Limb (tissue), 2 donors: ENCODE measurements around the gene FAM13C.
A peak's percentile ranks its signal among the peaks of the same experiment; 100 is the strongest.
"Not testable (repeated sequence)": the region's sequence is repeated elsewhere in the genome, so short reads cannot be mapped to it uniquely, and the experiment has no call there.

Experiments used
- DNase-seq, 2 donors: peaks; one replicate each; pipeline ENCODE4 v3.0.0-alpha.2; 2016; ENCODE audit errors: extremely low spot score in 2 of 2

Gene FAM13C

DNA sequence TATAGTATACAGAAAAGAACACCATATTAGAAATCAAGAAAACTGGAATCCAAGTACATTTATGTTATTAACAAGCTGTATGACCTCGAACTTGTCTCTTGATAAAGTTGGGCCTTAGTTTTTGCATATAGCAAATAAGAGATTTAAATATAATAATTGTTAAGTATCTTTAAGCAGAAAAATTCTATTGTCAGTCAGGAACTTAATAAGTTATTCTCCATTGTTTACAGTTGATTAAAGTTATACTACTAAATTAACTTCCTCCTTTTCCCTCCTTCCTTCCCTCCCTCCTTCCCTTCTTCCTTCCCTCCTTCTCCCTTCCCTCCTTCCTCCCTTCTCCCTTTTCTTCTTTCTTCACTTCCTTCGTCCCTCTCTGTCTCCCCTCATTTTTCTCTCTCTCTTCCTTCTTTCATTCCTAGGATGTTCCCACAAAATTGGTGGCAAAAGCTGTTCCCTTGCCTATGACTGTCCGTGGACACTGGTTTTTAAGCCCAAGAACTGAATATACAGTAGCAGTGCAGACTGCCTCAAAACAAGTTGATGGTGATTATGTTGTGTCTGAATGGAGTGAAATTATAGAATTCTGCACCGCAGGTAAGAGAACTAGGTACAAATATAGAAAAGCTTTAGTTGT lies 126.2 kb downstream of the FAM13C start:
- no peak for DNase-seq

DNA sequence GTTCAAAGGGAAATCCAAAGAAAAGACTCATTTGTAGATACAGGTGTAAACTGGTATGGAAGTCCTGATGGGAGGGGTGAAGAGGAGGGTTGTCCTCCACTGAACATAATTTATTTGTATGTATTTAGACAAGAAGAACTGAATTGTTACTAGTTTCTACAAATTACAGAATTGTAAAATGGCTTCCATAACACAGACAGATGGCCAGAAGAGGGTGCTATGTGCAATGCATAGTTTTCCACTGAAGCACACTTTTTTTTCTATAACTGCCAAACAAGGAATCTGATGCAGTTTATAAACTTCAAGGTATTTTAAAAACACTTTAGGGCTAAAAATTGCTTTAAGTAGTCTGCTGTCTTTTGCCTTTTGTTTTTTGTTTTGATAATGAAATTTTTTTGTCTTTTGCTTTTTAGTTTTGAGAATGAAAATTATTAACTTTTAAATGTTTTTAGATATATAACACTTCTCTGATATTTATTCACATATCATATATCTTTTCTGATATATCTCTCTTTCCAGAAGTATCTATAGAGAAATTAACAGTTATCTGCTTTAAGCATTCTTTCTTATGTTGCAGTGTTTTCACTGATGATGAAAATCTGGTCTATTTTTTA lies 127.4 kb downstream of the FAM13C start:
- DNase-seq: peak in 1 of 2 donors; percentile 42

GRCh38 chr10:59234194-59234593 lies 128.2 kb downstream of the FAM13C start:
- DNase-seq: no peak

DNA sequence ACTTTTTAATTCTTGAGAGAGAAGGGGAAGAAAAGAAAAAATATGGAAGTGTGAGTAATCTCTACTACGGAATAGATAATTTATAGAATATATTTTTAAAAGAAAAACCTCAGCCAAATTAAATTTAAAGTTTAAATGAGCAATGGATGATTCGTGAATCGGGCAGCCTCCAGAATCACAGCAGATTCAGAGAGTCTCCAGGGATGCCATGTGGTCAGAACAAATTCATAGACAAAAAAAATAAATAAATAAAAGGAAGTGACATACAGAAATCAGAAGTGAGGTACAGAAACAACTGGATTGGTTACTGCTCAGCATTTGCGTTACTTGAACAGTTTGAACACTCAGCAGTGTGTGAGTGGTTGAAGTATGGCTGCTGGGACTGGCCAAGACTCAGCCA lies 132.9 kb downstream of the FAM13C start:
- no peak for DNase-seq

DNA sequence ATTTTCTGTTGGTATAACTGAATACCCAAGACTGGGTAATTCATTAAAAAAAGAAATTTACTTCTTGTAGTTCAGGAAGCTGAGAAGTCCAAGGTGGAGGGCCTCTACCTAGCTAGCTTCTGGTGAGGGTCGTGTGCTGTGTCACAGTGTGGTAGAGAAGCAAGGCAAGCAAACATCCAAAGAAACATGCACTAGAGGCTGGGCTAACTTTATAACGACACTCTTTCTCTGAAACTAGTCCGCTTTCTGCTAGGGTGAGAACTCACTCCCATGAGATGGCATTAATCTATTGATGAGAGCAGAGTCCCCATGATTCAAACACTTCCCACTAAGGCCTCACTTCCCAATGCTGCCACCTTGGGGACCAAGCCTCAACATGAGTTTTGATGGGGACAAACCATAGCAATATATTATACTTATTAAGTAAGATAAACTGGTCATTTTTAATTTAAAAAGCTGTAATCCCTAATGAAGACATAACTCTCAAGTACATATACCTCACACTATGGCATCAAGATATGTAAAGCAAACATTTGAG lies 135.1 kb downstream of the FAM13C start:
- no peak for DNase-seq

DNA sequence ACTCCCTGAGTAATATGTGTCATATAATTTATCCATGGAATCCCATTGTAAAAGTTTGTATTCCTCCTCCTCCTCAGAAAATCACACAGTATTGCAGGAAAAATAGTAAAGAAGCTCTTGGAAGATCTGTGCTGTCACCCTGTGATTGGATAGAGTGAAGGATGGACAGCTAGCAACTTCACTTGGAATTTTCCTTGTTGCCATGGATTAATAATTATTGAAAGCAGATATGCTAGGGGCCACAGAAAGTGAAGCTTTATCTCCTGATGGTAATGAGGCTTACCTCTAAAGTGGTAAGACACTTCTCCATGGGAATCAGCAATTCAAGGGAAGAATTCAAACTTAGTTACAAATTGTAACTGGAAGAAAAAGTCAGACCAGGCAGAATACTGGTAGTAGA lies 137.1 kb downstream of the FAM13C start:
- no peak for DNase-seq

DNA sequence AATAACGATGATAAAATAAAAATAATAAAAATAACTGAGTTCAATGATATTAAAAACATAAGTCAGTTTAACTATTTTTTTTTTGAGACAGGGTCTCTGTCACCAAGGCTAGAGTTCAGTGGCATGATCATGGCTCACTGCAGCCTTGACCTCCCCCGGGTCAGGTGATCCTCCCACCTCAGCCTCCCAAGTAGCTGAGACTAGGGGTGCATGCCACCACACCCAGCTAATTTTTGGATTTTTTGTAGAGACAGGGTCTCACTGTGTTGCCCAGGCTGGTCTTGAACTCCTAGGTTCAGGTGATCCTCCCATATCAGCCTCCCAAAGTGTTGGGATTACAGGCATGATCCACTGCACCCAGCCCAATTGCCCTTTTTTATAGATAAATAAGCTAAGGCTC lies 138.8 kb downstream of the FAM13C start:
- not testable (repeated sequence) for DNase-seq

DNA sequence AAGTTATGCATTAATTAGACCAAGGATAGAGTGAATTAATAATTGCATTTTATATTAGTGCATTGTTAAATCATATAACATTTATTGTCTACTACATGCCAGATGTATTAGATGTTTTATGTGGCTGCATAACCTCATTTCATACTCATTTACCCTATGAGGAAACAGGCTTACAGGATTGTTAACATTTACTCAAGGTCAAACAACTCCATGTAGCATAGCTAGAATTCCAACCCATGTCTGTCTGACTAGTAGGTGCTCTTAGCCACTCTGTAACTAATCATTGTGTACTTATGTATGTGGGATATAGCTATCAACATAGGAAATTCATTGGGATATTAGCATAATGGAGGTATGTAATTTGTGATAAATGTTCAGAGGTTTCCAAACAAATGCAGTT lies 139.6 kb downstream of the FAM13C start:
- no peak for DNase-seq

DNA sequence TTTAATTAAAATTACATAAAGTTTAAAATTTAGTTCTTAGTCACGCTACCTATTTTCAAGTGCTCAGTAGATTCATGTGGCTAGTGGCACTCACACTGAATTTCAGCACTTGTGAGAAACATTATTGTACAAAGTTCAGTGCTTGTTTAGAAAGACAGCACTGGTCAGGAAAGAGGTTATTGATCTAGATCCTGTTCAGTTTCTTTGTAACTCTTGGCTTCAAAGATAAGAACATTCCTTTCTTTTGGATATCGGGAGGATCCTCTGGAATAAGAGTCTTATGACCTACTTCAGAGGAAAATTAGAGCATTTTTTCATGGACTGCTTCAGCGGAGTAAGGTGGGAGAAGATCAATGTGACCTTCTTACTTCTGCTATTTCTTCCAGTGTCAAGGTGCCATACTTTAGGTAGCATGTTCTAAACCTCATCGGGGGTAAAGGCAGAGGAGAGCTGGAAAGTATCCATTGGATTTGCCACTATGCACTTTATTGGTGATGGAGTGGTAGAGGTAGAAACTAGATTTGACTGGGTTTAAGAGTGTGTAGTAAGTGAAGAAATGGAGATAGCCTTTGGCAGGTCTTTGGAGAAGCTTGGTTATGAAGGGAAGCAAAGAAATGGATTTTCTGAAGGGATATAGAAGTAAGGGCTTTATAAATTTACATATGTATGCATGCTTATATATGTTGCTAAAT lies 146.0 kb downstream of the FAM13C start:
- DNase-seq: no peak

- no peak for DNase-seq
Observed at GRCh38 chr10:59214160-59214559, 148.2 kb downstream of the FAM13C start.

DNA sequence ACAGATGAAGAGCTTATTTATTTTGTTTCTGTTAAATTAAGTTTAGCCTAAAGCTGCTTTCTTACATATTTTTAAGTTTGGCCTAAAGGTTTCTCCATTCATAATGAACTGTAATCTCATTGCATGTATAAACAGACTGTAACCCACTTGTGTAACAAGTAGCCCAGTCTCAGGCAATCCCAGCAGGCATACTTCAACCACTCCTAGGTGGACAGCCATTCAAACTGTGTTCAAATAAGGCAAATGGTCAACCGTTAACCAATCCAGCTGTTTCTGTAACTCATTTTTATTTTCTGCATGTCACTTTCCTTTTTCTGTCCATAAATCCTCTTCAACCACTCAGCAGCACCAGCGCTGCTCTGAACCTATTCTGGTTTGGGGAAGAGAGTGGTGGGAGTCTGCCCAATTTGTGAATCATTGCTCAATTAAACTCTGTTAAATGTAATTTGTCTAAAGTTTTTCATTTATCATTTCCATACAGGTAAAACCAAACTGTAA lies 150.0 kb downstream of the FAM13C start:
- no peak for DNase-seq

DNA sequence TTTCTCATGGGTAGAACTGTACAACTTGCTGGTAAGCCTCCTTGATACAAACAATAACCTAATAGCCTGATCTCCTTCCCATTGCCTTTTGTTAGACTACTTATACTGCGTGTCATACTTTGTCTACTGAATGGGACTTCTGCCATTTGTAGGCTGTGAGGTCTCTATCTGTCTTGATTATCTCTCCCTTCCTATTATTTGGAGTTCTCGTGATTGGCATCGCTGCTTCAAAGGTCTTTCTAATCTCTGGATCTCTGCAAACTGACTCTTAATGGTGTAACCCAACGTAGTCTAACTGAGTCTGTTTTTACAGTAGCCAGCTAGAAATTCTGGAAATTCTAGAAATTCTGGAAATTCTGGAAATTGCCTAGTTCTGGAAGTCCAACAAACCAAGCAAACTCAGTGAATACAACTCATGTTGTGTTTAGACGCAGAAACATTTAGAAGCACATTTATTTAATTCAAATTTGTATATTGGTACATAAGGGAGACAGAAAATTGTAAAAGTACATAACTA lies 156.1 kb downstream of the FAM13C start:
- DNase-seq: no peak
